HG03066 (cell line): Measurements from ENCODE around the gene HSPE1.
A peak's percentile ranks its signal among the peaks of the same experiment; 100 is the strongest.
"Not testable (repeated sequence)": the region's sequence is repeated elsewhere in the genome, so short reads cannot be mapped to it uniquely, and the experiment has no call there.

Experiments used
- ATAC-seq: cut with Tn5 transposase; IDR thresholded peaks from one replicate; pipeline ENCODE4 v1.9.1; 2021; ENCODE audit warnings: low read depth; ENCODE audit not compliant: unreplicated experiment

HSPE1 gene

DNA sequence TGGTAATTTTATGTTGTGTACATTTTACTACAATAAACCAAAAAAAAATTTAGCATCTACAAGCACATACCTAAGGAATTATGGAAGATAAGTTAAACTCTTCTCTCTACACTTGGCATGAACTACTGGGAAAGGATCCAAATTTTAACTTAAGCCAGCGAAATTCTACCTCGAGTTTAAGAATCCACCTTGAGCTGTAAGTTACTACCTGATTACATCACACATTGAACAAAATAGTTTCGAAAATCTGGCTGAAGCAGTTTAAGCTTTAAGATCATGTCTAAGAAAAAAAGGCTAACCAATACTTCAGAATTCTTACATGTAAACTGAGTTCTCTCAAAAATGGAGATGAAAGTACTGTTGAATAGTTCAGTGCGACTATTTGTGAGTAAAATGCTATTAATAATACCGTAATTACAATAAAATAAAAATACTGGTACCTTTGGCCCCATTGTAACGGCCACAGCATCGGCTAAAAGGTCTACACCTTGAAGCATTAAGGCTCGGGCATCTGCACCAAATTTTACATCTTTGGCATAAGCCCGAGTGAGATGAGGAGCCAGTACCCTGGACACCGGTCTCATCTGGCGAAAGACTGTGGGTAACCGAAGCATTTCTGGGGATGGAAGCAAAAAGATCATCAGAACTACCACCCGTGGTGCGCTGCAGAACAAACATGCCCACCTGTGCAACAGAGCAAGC lies 1.8 kb upstream of the HSPE1 start:
- ATAC-seq: no peak

DNA sequence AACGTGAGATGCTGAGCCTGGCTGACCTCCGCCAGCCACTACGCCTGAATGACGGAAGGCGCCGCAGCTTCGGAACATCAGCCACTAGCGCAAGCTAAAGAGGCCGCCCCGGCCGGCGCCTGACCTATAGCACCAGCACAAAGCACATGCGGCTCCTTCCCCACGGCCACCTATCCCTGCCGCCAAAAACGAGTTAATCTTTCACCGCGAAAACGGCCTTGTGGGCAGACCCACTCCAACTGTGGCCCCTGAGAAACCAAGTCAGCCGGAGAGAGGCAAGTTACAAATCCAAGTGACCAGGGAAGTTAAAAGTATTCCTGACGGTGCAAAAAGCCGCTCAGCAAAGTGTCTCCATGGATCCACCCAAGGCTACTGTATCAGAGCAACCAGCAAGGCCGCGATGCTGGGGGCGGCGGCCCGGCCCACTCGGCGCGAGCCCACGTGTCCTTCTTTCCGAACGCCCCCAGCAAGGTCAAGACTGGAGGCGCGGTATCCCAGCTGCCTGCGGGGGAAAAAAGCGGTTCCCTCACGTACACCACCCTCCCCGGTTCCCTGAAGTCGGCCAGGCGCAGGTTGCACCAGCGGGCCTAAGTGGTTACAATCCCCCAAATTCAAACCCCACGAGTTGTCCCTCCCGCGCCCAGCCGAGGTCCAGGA lies 1.1 kb upstream of the HSPE1 start:
- ATAC-seq: peak; percentile 22

DNA sequence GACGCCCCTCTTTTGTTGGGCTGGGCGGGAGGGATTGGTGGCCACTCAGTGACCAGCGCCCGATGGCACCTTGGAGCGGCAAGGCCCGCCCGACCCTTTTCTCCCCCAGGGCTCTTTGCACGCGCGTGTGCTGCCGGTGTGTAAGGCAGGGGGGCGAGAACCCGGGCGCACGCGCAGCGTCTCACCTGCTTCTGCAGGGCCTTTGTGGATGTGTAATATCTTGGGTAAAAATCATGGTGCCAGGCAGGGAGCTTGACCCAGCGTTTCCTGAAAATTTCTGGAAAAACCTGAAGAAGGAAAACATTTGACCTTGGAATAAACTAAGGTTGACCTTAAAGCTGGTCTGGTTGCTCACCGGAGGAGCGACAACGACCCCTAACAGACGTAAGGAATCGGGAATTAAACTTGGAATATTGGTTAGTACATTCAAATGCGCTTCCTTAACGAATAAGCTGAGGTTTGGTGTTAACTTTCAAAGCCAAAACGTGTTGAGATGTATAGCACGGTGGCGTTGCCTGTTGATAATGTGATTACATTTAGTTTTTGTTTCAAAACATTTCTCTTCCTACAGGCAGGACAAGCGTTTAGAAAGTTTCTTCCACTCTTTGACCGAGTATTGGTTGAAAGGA lies 438 bp downstream of the HSPE1 start:
- ATAC-seq: peak; percentile 4

DNA sequence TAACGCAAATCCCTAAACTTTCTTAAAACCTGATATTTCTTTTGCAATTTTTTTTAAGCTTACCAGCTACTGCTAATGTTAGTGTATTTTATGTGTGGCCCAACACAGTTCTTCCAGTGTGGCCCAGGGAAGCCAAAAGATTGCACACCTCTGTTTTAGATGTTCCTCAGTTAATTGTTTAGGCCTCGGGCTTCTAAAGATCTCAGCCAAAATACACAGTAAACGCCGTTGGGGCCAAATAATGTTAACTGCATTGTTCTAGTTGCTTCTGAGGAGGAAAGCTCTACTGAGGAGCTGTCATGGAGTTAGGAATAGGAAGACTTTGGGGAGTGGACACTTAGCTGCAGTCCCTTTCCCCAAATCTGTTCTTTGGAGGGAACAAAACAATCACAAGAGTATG lies 2.0 kb downstream of the HSPE1 start:
- ATAC-seq: no peak

DNA sequence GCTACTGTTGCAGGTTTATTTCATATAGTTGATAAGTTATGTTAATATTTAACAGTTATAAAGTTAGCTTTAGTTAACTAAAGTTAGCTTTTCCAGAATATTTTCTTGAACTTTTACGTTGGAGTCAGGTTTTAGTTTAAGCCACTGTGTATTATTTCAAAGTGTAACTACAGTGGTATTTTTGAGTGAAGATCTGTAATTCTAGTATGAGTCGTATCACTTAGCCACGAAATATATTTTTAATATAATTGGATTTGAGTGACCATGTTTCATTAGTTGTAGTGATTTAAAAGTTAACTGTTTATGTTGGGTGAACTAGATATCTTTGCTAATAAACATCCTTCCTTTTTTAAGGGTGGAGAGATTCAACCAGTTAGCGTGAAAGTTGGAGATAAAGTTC lies 2.5 kb downstream of the HSPE1 start:
- no peak for ATAC-seq

DNA sequence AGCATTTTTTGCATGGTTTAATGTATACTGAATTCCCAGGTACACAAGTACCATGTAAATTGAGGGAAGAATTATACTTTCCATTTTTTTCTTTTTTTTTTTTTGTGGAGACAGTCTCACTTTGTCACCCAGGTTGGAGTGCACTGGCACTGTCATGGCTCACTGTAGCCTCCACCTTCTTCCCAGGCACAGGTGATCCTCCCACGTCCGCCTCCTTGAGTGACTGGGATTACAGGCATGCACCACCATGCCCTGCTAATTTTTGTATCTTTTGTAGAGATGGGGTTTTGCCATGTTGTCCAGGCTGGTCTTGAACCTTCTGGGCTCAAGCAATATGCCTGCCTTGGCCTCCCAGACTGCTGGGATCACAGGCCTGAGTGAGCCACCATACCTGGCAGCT lies 3.8 kb downstream of the HSPE1 start:
- ATAC-seq: no peak

DNA sequence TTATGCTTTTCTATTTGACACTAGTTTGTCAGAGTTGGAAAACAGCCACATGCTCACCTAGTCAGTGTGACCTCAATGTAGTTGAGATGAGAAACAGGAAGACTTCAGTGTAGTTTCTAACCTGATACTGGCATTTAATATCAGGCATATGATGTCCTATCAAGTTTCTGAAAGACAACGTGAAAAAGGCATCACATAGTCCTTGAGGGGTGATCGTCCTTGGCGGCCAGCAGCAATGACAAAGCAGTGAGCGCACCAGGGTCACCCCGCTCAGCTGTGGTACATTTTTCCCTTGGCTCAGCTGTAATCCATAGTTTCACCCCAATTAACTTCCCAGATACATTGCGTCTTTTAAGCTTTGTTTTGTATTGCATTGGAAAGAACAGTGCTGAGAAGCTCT lies 4.3 kb downstream of the HSPE1 start:
- no peak for ATAC-seq

DNA sequence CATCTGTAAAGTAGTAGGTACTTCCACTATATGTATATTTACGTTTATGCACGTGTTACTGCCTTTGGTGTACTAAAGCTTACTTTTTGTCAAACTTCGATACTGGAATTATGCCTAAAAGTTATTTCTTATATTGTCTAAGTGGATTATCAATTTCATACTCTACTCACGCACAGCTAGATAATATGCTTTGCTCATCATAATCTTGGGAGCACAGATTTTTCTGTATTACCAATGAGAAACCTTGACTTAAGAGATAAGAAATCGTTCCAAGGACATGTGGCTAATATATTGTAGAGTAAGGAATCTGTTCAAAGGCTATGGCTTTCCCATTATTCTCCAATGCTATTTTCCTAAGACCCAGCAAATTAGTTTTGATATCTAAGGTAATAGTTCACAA lies 6.5 kb downstream of the HSPE1 start:
- ATAC-seq: no peak

DNA sequence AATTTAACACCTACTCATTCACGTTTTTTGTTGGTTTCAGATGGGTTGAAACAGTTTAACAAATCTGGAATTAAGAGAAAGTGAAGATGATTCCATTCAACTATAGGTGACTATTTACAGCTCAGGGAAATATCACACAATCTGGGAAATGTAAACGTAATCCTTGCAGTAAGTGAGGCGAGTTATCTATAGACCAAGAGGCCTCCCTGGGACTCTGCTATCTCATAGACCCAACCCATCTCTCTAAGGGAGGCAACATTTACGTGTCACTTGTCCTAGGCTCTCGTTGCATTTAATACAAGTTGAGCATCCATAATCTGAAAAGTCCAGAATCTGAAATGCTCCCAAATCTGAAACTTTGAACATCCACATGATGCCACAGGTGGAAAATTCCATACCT lies 13.7 kb downstream of the HSPE1 start:
- ATAC-seq: no peak

DNA sequence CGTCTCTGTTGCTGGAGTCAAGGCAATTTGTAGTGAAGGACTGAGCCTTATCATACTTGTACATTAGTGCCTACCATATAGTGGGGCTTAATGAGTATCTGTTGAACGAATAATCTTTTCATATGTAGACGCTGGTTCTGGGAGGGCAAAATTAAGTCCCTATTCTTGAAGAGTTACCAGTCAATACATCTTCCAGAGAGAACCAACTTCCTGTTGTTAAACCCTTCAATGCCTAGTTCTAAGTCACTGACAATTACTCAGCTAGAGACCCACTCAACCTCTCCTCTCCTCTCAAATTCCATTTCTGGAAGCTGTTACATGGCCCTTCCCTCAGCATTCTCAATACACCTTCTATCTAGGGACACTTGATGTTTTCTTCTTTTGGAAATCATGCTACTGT lies 14.6 kb downstream of the HSPE1 start:
- ATAC-seq: no peak

DNA sequence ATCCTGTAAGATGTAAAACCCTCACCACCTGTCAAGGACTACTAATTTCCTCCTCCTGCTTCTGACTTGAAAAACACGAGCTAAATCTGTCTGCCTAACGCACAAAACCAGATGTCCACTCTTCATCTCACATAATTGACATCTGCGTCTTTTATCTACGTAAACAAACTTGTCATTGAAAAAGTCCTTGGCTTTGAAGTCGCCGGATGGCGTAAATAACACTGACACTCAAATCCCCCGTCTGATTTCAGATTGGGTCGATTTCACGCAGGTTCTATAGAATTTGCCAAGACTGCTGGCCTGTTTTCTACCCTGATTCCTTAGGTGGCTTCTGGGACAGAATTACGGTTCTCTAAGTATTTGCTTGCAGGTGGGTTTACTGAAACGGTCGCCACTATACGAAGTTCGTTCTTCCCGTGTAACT lies 15.1 kb downstream of the HSPE1 start:
- no peak for ATAC-seq

DNA sequence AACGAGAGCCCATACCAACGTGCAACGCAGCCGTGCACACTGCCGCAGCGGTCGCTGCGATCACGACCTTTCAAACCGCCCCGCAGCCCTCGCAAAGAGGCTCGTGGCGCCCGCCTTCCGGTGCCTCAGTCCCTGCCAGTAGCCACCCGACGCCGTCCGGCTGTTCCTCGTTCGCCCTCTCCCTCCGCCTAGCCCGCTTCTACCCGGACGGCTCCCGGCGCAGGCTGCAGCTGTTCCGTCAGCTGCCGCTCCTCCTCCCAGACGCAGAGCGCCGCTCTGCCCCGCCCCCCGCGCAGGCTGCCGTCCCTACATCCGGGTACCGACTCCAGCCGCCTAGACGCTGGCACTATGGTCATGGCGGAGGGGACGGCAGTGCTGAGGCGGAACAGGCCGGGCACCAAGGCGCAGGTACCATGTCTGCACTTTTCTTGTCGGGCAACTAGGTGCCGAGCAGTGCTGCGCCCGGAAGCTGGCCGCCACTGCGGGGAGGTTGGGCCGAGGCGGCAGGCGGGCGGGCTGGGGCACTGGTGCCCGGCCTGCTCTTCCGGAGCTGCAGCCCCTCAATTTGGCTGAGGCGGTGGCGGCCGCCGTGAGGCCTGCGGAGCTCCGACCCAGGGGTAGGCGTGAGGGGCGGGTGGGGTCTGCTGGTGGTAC lies 15.7 kb downstream of the HSPE1 start, which contains the start of gene MOB4:
MOB4 (plus strand) TSS at position 328 of the 654 bp plus-strand sequence; CDS start at position 349, 21 bp downstream.
- peak; percentile 92 for ATAC-seq

DNA sequence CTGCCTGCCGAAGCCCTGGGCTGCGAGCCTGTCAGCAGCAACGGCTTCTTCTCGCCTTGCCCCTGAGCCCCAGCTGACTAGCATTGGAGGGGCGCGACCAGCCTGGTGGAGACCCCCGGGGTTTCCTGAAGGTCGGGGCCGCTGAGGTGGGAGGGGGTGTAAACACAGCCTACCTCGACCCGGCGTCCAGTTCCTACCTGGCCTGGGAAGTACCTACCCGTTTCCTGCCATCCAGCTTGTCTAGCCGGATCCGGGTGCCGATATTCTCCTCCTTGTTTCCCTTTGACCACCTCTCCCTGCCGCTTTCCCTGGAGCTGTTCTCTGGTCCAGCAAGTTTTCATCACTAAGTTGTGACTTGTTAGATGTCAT lies 16.2 kb downstream of the HSPE1 start:
- ATAC-seq: peak; percentile 13

DNA sequence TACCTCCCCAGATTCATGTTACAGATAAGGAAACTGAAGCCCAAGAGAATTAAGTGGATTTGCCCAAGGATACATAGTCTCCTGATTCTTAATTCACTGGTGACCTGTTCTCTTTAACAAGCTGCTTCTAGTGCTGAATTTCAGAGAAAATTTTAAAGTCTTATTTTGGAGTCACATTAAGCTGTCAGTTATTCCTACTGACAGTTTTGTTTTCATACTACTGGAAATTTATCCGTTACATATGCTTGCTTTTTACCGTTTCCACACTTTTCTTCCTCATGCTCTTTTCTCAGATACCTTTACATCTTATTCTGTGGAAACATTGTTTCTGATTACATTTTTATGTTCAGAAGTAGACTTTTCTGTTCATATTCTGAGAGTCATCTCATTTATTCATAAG lies 17.0 kb downstream of the HSPE1 start:
- ATAC-seq: no peak

DNA sequence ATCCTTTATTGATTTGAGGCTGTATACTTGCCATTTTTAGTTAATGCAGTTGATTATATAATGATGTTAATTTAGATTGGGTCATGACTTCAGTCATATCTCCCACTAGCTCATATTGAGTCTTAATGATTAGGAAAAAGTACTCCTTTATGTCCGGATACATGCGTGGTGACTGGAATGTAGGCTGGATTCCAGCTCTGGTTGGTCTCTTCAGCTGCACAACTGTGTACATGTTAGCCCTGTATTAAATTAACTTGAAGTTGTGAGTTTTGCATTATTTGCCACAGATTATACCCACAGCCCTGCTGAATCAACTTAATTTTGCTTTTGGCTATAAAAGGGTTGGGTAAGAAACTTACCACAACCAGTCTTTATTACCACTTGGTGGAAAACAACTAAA lies 38.2 kb downstream of the HSPE1 start:
- ATAC-seq: no peak

DNA sequence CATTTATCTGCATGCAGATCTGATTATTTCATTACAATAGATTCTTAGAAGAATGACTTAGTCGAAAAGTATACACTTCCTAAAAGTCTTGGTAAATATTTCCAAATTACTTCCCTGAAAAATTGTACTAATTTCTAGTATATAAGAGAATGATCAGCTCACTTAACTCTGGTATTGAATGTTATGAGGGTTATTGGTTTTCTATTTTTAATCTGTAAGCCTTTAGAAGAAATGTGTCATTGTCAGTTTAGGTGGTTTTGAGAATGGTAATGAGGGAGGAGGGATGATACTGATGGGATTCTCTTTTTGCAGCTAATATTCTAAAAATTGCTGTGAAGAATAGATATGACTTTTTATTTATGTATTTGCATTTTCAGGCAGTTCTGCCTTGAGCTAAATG lies 39.6 kb downstream of the HSPE1 start:
- ATAC-seq: no peak

DNA sequence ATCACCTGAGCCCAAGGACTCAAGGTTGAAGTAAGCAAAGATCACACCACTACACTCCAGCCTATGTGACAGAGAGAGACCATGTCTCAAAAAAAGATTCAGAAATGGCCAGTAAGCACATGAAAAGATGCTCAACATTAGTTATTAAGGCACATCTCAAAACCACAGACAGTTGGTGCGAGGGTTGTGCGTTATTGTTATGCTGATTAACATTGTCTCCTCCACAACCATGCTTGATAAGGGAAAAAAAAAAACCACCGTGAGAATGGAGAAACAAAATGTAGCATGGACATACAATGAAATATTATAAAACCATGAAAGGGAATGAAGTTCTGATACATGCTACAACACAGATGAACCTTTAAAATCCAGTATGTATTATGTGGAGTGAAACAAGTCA lies 43.0 kb downstream of the HSPE1 start:
- ATAC-seq: no peak

DNA sequence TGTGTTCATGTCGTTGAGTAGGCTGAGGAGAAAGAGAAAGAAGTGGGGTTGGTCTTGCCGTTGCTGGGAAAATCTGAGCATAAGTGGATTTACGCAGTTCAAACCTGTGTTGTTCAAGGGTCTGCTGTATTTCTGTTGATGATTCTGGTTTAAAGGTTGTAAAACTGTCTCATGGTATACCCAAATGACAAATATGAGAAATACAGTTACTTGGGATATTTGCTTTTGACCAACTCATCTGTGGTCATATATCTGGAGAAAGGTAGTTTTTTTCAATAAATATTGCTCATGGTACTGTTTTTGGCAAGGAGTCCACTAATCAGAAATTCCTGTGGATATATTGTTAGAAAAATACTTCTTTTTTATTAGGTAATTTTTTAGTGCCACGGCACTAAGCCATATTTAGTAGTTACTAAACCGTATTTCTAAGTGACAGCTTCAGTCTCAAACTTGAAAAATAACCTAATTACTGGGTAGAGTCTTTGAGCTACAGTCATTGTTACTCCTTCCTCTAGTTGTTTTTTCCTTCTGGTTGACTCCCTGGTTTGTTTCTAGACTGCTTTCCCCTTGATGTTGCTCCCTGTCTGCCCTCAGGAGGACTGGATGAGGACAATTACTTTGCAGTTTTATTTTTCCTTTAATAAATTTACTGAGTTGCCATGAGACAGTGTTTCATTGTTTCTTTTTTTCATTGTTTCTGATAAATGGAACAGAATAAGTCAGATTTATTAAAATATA lies 47.2 kb downstream of the HSPE1 start:
- ATAC-seq: no peak

DNA sequence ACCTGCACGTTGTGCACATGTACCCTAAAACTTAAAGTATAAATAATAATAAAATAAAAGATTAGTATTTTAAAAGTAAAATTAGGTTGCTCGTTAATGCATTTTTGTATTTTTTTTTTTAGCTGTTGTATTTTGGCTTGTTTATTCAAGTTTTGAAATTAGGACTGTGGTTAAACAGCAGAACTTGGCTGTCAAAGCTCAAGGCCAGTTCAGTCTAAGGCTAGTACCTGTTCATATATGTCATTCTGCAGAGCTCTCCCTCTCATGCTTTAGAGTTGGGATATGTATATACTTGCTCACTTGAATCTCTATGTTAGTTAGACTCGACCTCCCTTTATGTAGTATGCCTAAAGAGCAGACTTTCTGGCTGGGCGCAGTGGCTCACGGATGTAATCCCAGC lies 48.4 kb downstream of the HSPE1 start:
- ATAC-seq: no peak

DNA sequence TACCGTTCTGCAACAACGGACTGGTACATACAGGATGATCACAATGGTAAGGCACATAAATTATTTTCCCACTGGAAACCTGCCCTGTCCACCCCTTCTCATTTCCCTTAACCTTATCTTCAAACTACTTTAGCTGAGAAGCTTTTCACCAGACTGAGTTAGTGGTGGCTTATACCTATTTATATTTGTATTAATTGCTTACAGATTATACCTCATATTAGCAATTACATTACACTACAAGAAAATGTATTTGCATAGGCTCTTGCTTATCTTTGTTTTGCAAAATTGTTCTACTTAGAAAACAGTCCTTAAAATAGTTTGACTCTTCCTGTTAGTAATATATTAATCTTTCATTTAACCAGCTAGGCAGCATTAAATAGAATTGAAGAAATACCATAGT lies 51.1 kb downstream of the HSPE1 start:
- ATAC-seq: not testable (repeated sequence)
